SH-SY5Y (cell line): Measurements from ENCODE around the gene WDR7.

Experiments
- GATA2 ChIP-seq: IDR thresholded peaks from 2 replicates; pipeline ENCODE4 v1.6.1; 2011; ENCODE audit warnings: mild to moderate bottlenecking, low read depth, low read length
- GATA3 ChIP-seq: IDR thresholded peaks from 2 replicates; pipeline ENCODE4 v1.6.1; 2011; ENCODE audit warnings: low read depth, mild to moderate bottlenecking, low read length, moderate library complexity

DNA sequence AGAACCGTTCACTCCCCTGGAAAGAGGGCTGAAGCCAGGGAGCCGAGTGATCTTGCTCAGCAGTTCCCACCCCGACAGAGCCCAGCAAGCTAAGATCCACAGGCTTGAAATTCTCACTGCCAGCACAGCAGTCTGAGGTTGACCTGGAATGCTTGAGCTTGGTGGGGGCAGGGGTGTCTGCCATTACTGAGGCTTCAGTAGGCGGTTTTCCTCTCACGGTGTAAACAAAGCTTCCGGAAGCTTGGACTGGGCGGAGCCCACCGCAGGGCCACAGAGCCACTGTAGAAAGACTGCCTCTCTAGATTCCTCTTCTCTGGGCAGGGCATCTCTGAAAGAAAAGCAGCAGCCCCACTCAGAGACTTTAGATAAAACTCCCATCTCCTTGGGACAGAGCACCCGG is 180.8 kb downstream of the WDR7 start:
- no peak for TF ChIP-seq GATA2
- TF ChIP-seq GATA3 = no peak
